LNCaP clone FGC (cell line): Measurements from ENCODE around the gene SPEN.
"Not testable (repeated sequence)": the region's sequence is repeated elsewhere in the genome, so short reads cannot be mapped to it uniquely, and the experiment has no call there.

Experiments used
- DNase-seq: peaks from one replicate; pipeline ENCODE4 v3.0.0-alpha.2; 2011; ENCODE audit warnings: low read depth
- H3K4me3 ChIP-seq: 2 replicates; pipeline ENCODE4 v1.5.1; 2011; ENCODE audit warnings: mild to moderate bottlenecking, low read depth, low read length, control low read depth
- TF ChIP-seq, protein P1 (sequence below): IDR thresholded peaks from 2 replicates; pipeline ENCODE4 v1.5.1; 2012; ENCODE audit warnings: mild to moderate bottlenecking; ENCODE audit not compliant: control insufficient read depth, insufficient read depth; ENCODE audit errors: extremely low read depth

Gene SPEN

GRCh38 chr1:15911927-15912326, 64.4 kb downstream of the SPEN start:
- no peak overlapping the region for H3K4me3 ChIP-seq
- TF ChIP-seq, protein P1, sequence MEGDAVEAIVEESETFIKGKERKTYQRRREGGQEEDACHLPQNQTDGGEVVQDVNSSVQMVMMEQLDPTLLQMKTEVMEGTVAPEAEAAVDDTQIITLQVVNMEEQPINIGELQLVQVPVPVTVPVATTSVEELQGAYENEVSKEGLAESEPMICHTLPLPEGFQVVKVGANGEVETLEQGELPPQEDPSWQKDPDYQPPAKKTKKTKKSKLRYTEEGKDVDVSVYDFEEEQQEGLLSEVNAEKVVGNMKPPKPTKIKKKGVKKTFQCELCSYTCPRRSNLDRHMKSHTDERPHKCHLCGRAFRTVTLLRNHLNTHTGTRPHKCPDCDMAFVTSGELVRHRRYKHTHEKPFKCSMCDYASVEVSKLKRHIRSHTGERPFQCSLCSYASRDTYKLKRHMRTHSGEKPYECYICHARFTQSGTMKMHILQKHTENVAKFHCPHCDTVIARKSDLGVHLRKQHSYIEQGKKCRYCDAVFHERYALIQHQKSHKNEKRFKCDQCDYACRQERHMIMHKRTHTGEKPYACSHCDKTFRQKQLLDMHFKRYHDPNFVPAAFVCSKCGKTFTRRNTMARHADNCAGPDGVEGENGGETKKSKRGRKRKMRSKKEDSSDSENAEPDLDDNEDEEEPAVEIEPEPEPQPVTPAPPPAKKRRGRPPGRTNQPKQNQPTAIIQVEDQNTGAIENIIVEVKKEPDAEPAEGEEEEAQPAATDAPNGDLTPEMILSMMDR, result no peak
- DNase-seq, result peak; percentile 66

GRCh38 chr1:15913607-15914006, 66.1 kb downstream of the SPEN start:
- H3K4me3 ChIP-seq, DNase-seq: not testable (repeated sequence)

DNA sequence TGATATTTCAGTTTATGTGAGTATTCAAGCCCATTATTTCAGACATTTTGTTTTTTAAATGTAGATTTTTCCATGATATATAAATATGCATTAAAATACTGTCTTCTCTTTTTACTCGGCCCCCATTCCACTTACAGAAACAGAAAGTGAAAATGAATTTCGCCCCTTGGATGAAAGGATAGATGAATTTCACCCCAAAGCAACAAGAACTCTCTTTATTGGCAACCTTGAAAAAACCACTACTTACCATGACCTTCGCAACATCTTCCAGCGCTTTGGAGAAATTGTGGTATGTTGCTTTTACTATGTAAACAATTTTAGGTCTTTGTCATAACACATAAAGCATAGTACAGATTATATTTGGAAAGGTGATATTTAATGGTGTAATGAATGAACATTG, 68.5 kb downstream of the SPEN start:
- no peak overlapping the region for H3K4me3 ChIP-seq
- TF ChIP-seq, protein P1, result no peak
- no peak for DNase-seq

DNA sequence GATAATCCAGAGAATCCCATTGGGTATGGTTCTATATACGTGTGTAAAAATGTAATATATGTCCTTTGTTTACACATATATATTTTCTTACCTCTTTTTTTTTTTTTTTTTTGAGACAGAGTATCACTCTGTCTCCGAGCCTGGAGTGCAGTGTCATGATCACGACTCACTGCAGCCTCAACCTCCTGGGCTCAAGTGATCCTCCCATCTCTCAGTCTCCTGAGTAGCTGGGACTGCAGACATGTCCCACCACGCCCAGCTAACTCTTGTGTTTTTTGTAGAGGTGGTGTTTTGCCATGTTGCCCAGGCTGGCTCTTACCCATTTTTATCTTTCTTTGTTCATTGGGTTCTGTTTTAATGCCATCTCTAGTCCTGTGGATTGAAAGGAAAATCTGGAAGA, 68.9 kb downstream of the SPEN start:
- TF ChIP-seq, protein P1, result no peak
- no peak overlapping the region for H3K4me3 ChIP-seq
- DNase-seq, result no peak

GRCh38 chr1:15916916-15917315, 69.4 kb downstream of the SPEN start:
- H3K4me3 ChIP-seq, result no peak overlapping the region
- DNase-seq, result no peak
- TF ChIP-seq, protein P1, result no peak

- TF ChIP-seq, protein P1, result no peak
- no peak overlapping the region for H3K4me3 ChIP-seq
- no peak for DNase-seq
Observed at GRCh38 chr1:15918962-15919715, 71.6 kb downstream of the SPEN start.

DNA sequence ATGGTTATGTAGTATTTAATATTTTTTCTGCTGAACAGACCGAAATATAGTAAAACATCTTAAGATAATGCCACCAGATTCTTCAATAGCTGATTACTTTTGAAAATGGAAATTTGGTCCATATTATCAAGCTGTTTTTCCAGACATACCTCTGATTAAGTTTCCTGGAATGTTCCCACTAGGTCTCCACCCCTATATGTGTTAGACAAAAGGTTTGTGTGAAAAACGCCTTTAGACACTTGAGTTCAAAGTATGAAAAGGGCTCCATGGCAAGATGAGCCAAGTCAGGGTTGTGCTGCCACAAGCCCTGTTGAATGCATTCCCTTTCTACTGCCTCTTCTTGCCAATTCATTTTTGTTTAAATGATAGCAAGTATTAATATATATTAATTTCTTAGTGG, 75.7 kb downstream of the SPEN start:
- DNase-seq, result no peak
- no peak overlapping the region for H3K4me3 ChIP-seq
- TF ChIP-seq, protein P1, result no peak

GRCh38 chr1:15926448-15926847, 78.9 kb downstream of the SPEN start:
- H3K4me3 ChIP-seq, DNase-seq: not testable (repeated sequence)
